Ishikawa (cell line): ENCODE data around the gene NLGN1.

Experiments
- CREB1 ChIP-seq: IDR thresholded peaks from 2 replicates; pipeline ENCODE4 v1.6.1; 2012; ENCODE audit warnings: low read depth
- EP300 ChIP-seq: IDR thresholded peaks from 2 replicates; pipeline ENCODE4 v1.6.1; 2012; ENCODE audit warnings: borderline replicate concordance
- RAD21 ChIP-seq: IDR thresholded peaks from 2 replicates; pipeline ENCODE4 v1.6.1; 2012; ENCODE audit warnings: low read depth
- YY1 ChIP-seq: IDR thresholded peaks from 2 replicates; pipeline ENCODE4 v1.6.1; 2012; ENCODE audit warnings: low read depth
- TF ChIP-seq, protein P1 (sequence below): IDR thresholded peaks from 2 replicates; pipeline ENCODE4 v1.6.1; 2012

DNA sequence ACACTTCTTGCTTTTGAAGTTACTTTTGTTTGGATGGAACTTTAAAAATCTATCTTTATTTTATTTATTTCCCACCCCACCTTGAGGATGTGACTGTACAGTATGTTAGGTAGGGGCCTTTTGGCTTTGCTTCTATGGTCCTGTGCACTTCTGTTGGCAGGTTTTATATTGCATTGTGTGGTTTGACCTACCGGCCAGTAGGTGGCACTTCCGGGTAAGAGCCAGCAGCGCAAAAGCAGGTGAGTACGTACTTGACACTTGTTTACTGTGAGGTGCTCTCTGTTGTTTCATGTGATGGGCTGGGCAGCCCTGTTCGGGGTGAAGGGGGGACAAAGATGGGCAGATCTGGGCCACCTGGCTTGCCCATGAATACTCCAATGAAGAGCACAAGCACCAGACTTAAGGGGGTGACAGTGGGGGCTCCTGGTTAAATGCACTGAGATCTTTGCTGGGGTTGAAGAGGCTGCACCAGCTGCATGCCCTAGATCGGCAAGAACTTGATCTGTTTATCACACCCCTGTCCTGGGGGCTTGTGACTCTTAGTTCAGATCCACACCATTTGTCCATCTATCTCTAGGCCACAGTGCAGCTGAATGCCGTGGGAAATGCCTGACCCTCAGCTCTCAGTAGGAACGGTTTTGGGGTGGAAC is 131.6 kb downstream of the NLGN1 start:
- TF ChIP-seq EP300 (no peak), YY1 (no peak), RAD21 (peak; percentile 82), CREB1 (no peak)
- TF ChIP-seq, protein P1, sequence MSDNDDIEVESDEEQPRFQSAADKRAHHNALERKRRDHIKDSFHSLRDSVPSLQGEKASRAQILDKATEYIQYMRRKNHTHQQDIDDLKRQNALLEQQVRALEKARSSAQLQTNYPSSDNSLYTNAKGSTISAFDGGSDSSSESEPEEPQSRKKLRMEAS = peak; percentile 36; the same call in 1 of the 2 replicates
